ENCODE measurements around the gene GINS1. TPM values are rescaled to one million over a fixed set of nuclear protein-coding genes. Genes with fewer than 3 reads are reported as not detected.

Gene GINS1
- total RNA-seq, 1 experiment from 2014 or later = 74.3 TPM

DNA sequence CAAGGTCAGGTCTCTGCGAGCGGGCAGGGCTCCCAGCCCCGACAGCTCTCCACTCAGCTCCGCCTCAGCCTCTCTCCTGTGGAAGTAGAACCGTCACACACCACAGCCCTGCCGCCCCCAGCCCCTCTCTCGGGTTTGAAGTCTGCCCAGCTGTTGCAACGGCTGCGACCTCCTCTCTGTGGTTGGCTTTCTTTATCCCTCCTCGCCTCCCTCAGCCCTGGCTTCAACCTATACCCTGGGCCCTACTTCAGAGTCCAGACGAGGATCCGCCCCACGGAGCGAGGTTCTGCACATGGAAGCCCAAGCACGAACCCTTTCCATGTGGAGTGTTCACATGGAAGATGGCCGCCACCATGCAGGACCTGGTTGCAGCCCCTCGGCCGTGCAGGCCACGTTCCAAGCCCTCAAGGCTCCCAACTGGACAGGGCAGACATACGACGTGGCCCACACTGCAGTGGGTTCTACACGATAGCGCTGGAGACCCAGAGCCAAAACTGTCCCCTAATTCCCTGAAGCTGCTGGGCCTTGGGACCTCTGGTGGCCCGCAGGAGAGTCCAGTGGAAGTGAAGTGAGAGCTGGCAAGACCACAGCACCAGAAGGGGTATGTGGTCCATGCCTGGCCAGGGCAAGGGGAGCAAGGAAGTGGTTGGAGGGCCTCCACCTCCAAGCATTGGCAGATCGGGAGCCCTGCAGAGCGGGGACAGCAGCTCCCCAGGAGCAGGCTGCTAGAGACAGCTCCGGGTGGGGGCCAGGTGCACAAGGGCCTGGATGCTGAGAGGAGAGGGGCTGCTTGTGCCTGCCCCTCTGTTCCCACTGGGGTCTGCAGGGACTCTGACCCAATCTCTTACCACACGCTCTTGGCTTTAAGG, 69.8 kb downstream of the GINS1 start:
- DNase-seq = no peak
- Histone ChIP-seq H3K79me1 (ENCODE audit: insufficient read depth, low read depth, low read length, poor library complexity, severe bottlenecking) (no peaks in the 10 kb centered on the region), H3K4ac (ENCODE audit: low read depth, low read length) (no peak overlapping the region), H2BK5ac (ENCODE audit: insufficient read length, low read length) (no peak overlapping the region), H3K9ac (ENCODE audit: extremely low read depth, insufficient read length, low read length) (no peak overlapping the region), H2BK20ac (ENCODE audit: low read depth, low read length, poor library complexity, severe bottlenecking) (no peak overlapping the region), H3K56ac (ENCODE audit: insufficient read length, low read depth, low read length) (no peak overlapping the region), H2BK12ac (ENCODE audit: insufficient read length, low read depth, low read length) (no peak overlapping the region), H3K23ac (ENCODE audit: insufficient read length, low read depth, low read length) (no peak overlapping the region), H2BK120ac (ENCODE audit: low read depth, low read length, poor library complexity, severe bottlenecking) (no peak overlapping the region), H3K27ac (ENCODE audit: insufficient read length, low read depth, low read length) (no peak overlapping the region), H2AK5ac (ENCODE audit: insufficient read length, low read length) (no peak overlapping the region), H3K9me3 (ENCODE audit: control insufficient read depth, low read depth, low read length) (no peaks in the 10 kb centered on the region), H3K79me2 (ENCODE audit: insufficient read depth, low read length) (no peaks in the 10 kb centered on the region), H3K23me2 (ENCODE audit: insufficient read length, low read depth, low read length, poor library complexity, severe bottlenecking) (no peaks in the 10 kb centered on the region), H2AFZ (ENCODE audit: low read length) (no peak overlapping the region), H4K5ac (ENCODE audit: insufficient read length, low read depth, low read length) (no peak overlapping the region), H4K20me1 (ENCODE audit: control insufficient read depth, insufficient read depth, insufficient read length) (no peaks in the 10 kb centered on the region), H4K8ac (replicated peaks; ENCODE audit: insufficient read length, low read depth, low read length) (no peak overlapping the region), H3K14ac (ENCODE audit: insufficient read depth, low read length) (no peak overlapping the region), H3K4me2 (ENCODE audit: insufficient read depth, insufficient read length, low read length) (no peak overlapping the region), H3K27me3 (ENCODE audit: insufficient read depth, low read length) (no peaks in the 10 kb centered on the region), H3K18ac (ENCODE audit: insufficient read length, low read depth, low read length) (no peak overlapping the region), H2BK15ac (ENCODE audit: low read depth, low read length) (no peak overlapping the region), H4K91ac (ENCODE audit: insufficient read length, low read depth, low read length) (no peak overlapping the region), H3K4me1 (ENCODE audit: insufficient read depth, low read length) (no peaks in the 10 kb centered on the region), H3T11ph (ENCODE audit: low read length) (no peak overlapping the region)
- H3K9me3 Mint-ChIP-seq = no peaks in the 10 kb centered on the region
- no peaks in the 10 kb centered on the region for H3K27me3 Mint-ChIP-seq (ENCODE audit: low read depth)
- H3K4me3 Mint-ChIP-seq = no peak overlapping the region; a peak in 1 of 5 replicates
- no peaks in the 10 kb centered on the region for H3K4me1 Mint-ChIP-seq
- H3K27ac Mint-ChIP-seq = peak overlapping the region; percentile 55 to 82 (median 57); a peak in 5 of 7 replicates
- TF ChIP-seq, protein P1, sequence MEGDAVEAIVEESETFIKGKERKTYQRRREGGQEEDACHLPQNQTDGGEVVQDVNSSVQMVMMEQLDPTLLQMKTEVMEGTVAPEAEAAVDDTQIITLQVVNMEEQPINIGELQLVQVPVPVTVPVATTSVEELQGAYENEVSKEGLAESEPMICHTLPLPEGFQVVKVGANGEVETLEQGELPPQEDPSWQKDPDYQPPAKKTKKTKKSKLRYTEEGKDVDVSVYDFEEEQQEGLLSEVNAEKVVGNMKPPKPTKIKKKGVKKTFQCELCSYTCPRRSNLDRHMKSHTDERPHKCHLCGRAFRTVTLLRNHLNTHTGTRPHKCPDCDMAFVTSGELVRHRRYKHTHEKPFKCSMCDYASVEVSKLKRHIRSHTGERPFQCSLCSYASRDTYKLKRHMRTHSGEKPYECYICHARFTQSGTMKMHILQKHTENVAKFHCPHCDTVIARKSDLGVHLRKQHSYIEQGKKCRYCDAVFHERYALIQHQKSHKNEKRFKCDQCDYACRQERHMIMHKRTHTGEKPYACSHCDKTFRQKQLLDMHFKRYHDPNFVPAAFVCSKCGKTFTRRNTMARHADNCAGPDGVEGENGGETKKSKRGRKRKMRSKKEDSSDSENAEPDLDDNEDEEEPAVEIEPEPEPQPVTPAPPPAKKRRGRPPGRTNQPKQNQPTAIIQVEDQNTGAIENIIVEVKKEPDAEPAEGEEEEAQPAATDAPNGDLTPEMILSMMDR (conservative IDR thresholded peaks at IDR 0.05) = no peak
- no CpG with 5 or more reads among the region's 28 CpGs for WGBS (ENCODE audit: extremely low coverage, insufficient read length, low lambda C conversion rate)
- H3K36me3 Mint-ChIP-seq (ENCODE audit: insufficient read depth in 1 of 3, low read depth in 3 of 3) = peaks cover 46 to 67% (median 62%) of the 10 kb centered on the region in 3 experiments
